ENCODE data around the gene FBXL4.

GRCh38 chr6:98875375-98875774 is 72.4 kb downstream of the FBXL4 start:
- TF ChIP-seq CTCF (conservative IDR thresholded peaks at IDR 0.05; ENCODE audit: low read length) (no peak), EZH2phosphoT487 (IDR thresholded peaks at IDR 0.05; ENCODE audit: borderline replicate concordance) (no peak)
